Measurements from ENCODE around the gene DPYSL5. TPM values are rescaled to one million over a fixed set of nuclear protein-coding genes. Genes with fewer than 3 reads are reported as not detected.

DPYSL5 gene
- total and polyA plus RNA-seq, 2 of the 13 experiments (the other 11 are each of a cell fraction or from before 2014, with no cell fraction given), result 0.15 TPM; not detected in 1

- TF ChIP-seq NFAT5 (CRISPR knock-in tag; IDR thresholded peaks at IDR 0.05) (no peak), RNF2 (conservative IDR thresholded peaks at IDR 0.05; ENCODE audit: low read depth) (no peak), ZNF383 (CRISPR knock-in tag; IDR thresholded peaks at IDR 0.05; ENCODE audit: borderline replicate concordance) (no peak), ZFP90 (CRISPR knock-in tag; IDR thresholded peaks at IDR 0.05; ENCODE audit: borderline replicate concordance) (no peak), AGO1 (IDR thresholded peaks at IDR 0.05; ENCODE audit: low read depth, low read length, poor library complexity, severe bottlenecking) (no peak), ZNF883 (CRISPR knock-in tag; IDR thresholded peaks at IDR 0.05; ENCODE audit: not compliant biosample characterization) (no peak), ZKSCAN5 (CRISPR knock-in tag; IDR thresholded peaks at IDR 0.05) (no peak), ZNF570 (CRISPR knock-in tag; IDR thresholded peaks at IDR 0.05; ENCODE audit: borderline replicate concordance) (no peak), TFE3 (CRISPR knock-in tag; IDR thresholded peaks at IDR 0.05) (no peak), HNRNPH1 (optimal IDR thresholded peaks at IDR 0.05; ENCODE audit: low read depth, low read length) (no peak), EEA1 (CRISPR knock-in tag; IDR thresholded peaks at IDR 0.05; ENCODE audit: borderline replicate concordance) (no peak), FIP1L1 (IDR thresholded peaks at IDR 0.05; ENCODE audit: borderline replicate concordance, insufficient read depth, low read depth, low read length) (no peak)
Measured at GRCh38 chr2:26816893-26817292, 31.0 kb upstream of the DPYSL5 start (continued).

All from HepG2 (cell line).